ENCODE data around the gene FAM20C. TPM values are rescaled to one million over a fixed set of nuclear protein-coding genes. Genes with fewer than 3 reads are reported as not detected.
A peak's percentile ranks its signal among the peaks of the same experiment; 100 is the strongest.

The FAM20C gene
- total RNA-seq, 6 donors from 2014 or later = 17.7 to 53.7 (median 46.8) TPM

DNA sequence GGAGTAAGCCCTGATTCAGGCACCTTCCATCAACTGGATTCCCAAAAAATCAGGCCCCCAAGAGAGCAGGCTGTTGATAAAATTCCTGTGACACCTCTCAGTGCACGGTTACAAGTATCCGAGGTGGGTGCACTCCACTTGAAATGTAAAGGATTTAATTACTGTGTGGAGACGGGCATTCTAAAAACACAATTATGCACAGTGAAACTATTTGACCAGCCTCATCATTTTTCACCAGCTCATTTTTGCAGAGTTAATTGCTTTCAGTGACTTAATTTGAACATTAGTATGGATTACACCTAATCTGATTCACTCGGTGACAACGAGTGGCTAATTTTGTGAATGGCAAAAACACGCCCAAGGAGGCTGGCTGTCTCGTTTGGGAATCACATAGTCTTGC, 99.9 kb downstream of the FAM20C start:
- peaks cover 0 to 22% (median 17%) of the 10 kb centered on the region in 4 donors for H3K27me3 ChIP-seq
- no peaks in the 10 kb centered on the region for H3K9me3 ChIP-seq
- DNase-seq = no peak
- H3K27ac ChIP-seq = no peak overlapping the region
- no peak for TF ChIP-seq EP300 (IDR thresholded peaks at IDR 0.05)
- no peak for TF ChIP-seq POLR2AphosphoS5 (IDR thresholded peaks at IDR 0.05)
- ATAC-seq (ENCODE audit: low FRiP score in 2 of 2) = no peak
- H3K36me3 ChIP-seq = no peaks in the 10 kb centered on the region
- H3K4me3 ChIP-seq = no peak overlapping the region
- peaks cover 0 to 33% (median 26%) of the 10 kb centered on the region in 4 donors for H3K4me1 ChIP-seq
- WGBS, 2 donors = 63 to 77% methylated on average over 7 of the region's 7 CpGs

DNA sequence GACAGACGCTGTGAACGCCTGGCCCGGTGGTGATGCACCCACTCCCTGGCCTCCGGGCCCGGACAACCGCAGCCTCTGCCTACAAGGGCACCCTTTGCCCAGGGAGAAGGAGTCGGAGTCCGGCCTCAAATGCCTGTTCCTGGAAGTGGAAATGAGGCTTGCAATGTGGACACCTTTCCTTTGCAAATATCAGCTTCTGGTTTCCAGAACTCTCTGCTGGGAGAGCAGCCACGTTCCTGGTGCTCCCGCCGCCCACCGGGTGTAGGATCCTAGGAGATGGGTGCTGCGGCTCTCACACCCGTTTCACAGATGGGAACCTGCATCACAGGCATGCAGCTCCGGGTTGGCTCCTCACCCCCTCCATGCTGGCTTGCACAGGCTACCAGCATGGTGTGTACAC, 100.5 kb downstream of the FAM20C start:
- H3K4me3 ChIP-seq = no peak overlapping the region
- peaks cover 0 to 33% (median 26%) of the 10 kb centered on the region in 4 donors for H3K4me1 ChIP-seq
- TF ChIP-seq, protein P1, sequence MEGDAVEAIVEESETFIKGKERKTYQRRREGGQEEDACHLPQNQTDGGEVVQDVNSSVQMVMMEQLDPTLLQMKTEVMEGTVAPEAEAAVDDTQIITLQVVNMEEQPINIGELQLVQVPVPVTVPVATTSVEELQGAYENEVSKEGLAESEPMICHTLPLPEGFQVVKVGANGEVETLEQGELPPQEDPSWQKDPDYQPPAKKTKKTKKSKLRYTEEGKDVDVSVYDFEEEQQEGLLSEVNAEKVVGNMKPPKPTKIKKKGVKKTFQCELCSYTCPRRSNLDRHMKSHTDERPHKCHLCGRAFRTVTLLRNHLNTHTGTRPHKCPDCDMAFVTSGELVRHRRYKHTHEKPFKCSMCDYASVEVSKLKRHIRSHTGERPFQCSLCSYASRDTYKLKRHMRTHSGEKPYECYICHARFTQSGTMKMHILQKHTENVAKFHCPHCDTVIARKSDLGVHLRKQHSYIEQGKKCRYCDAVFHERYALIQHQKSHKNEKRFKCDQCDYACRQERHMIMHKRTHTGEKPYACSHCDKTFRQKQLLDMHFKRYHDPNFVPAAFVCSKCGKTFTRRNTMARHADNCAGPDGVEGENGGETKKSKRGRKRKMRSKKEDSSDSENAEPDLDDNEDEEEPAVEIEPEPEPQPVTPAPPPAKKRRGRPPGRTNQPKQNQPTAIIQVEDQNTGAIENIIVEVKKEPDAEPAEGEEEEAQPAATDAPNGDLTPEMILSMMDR (IDR thresholded peaks at IDR 0.05) = no peak
- TF ChIP-seq POLR2AphosphoS5 (IDR thresholded peaks at IDR 0.05) = no peak
- no peak overlapping the region for H3K27ac ChIP-seq
- no peaks in the 10 kb centered on the region for H3K36me3 ChIP-seq
- H3K9me3 ChIP-seq = no peaks in the 10 kb centered on the region
- DNase-seq (peak in 1 of 2 donors; percentile 15), ATAC-seq (ENCODE audit: low FRiP score in 2 of 2) (no peak)
- H3K27me3 ChIP-seq = peaks cover 0 to 22% (median 17%) of the 10 kb centered on the region in 4 donors
- 80 to 88% methylated on average over 14 to 15 of the region's 15 CpGs for WGBS, 2 donors

DNA sequence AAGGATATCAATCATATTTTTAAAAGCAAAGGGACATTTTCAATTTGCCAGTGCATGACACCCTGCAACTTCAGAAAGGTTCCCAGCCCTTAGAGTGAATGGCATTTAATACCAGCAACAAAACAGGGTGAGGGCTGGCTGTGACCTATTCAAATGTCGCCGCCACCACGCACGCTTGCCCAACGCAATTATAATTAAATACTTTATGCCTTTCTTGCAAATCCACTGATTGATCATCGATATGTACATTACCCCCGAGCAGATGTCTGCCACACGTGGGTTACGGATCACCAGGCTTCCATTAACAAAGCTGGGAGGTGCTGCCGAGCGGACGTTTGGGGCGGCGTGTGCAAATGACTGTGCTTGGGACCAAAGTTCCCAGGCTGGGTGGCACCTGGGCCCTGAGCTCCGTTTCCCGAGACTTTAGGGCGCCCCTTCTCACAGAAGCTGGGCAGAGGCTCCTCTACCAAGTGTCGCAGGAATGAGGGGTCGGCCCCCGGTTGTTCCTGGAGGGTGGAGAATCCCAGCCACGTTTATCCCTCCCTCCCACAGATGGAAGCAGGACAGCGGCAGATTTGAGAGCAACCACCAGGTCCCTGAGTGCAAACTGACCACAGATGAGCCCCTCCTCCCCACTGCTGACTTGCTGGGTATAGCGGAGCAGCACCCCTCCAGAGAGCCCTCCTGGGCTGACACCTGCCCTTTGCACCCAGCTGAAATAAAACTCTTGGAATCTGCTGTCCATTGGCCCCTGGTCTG, 101.5 kb downstream of the FAM20C start:
- Histone ChIP-seq H3K9me3 (no peaks in the 10 kb centered on the region), H3K36me3 (no peaks in the 10 kb centered on the region), H3K4me1 (peaks cover 0 to 33% (median 26%) of the 10 kb centered on the region in 4 donors), H3K4me3 (no peak overlapping the region), H3K27ac (no peak overlapping the region), H3K27me3 (peaks cover 0 to 22% (median 16%) of the 10 kb centered on the region in 4 donors)
- TF ChIP-seq EP300 (IDR thresholded peaks at IDR 0.05) = no peak
- no peak for TF ChIP-seq POLR2A (IDR thresholded peaks at IDR 0.05)
- no peak for TF ChIP-seq POLR2AphosphoS5 (IDR thresholded peaks at IDR 0.05)
- TF ChIP-seq, protein P1 (IDR thresholded peaks at IDR 0.05) = no peak
- ATAC-seq (ENCODE audit: low FRiP score in 2 of 2) (no peak), DNase-seq (peak in 1 of 2 donors; percentile 9)
- 81 to 83% methylated on average over 15 to 23 of the region's 23 CpGs for WGBS, 2 donors

DNA sequence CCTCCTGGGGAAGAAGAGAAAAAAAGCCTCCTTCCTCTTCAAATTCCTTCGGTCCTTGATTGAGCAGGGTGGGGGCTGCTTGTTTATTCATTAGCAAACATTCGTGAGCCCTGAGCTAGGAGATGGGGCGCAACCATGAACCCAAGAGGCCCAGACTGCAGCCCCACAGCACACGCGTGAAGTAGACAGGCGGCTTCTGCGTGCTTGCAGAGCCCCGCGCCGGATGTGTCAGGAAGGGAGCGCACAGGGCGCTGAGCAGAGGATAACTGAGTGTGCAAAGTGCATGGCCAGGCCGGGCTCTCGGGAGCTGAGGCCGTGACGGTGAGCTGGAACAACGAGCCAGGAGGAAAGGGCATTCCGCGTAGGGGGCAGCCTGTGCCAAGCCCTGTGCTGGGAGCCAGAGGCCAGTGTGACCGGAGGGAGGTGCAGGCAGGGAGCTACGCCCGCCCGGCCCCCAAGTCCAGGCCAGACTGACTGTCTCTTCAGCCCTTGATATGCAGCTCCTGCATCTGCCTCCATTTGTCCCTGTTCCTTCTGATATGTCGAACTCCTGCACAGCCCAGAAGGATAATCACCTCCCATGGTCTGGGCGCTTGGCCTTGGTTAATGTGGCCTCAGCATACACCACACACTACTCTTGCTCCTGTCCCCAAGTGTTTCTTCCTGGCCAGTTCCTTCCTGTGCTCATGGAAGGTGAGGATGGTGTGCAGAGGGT, 102.2 kb downstream of the FAM20C start:
- H3K9me3 ChIP-seq = no peaks in the 10 kb centered on the region
- WGBS, 2 donors = 75 to 89% methylated on average over 20 to 24 of the region's 25 CpGs
- DNase-seq = peak in 1 of 2 donors; percentile 20
- H3K36me3 ChIP-seq = no peaks in the 10 kb centered on the region
- no peak for ATAC-seq (ENCODE audit: low FRiP score in 2 of 2)
- H3K4me1 ChIP-seq = peaks cover 0 to 32% (median 26%) of the 10 kb centered on the region in 4 donors
- no peak overlapping the region for H3K27ac ChIP-seq
- peaks cover 0 to 17% (median 12%) of the 10 kb centered on the region in 4 donors for H3K27me3 ChIP-seq
- TF ChIP-seq EP300 (IDR thresholded peaks at IDR 0.05) (no peak), POLR2AphosphoS5 (IDR thresholded peaks at IDR 0.05) (no peak), POLR2A (IDR thresholded peaks at IDR 0.05) (no peak)
- TF ChIP-seq, protein P1 (IDR thresholded peaks at IDR 0.05) = no peak
- no peak overlapping the region for H3K4me3 ChIP-seq

All from upper lobe of left lung (tissue), 6 donors.